NCI-H2196 treated with DMSO at 0.1 percent for 48 hours (cell line): ENCODE measurements around the gene PCED1B.

ENCODE experiments used
- DNase-seq: peaks from one replicate; lab custom pipeline; 2025; ENCODE audit not compliant: unreplicated experiment; lab: John Stamatoyannopoulos, UW

The PCED1B gene

GRCh38 chr12:47067176-47067575, 12.2 kb upstream of the PCED1B start:
- no peak for DNase-seq

- no peak for DNase-seq
Observed at GRCh38 chr12:47067771-47068431, 11.5 kb upstream of the PCED1B start.

- no peak for DNase-seq
Observed at GRCh38 chr12:47068539-47068938, 10.9 kb upstream of the PCED1B start.

GRCh38 chr12:47070310-47070709, 9.1 kb upstream of the PCED1B start:
- DNase-seq, result no peak

- DNase-seq, result no peak
Observed at GRCh38 chr12:47071241-47071852, 8.1 kb upstream of the PCED1B start.

GRCh38 chr12:47073951-47074350, 5.5 kb upstream of the PCED1B start:
- no peak for DNase-seq

- DNase-seq, result no peak
Observed at GRCh38 chr12:47074757-47075156, 4.7 kb upstream of the PCED1B start.

- no peak for DNase-seq
Observed at GRCh38 chr12:47075192-47076084, 4.0 kb upstream of the PCED1B start.

GRCh38 chr12:47077206-47078085, 2.0 kb upstream of the PCED1B start:
- DNase-seq, result no peak

GRCh38 chr12:47078086-47078395, 1.4 kb upstream of the PCED1B start:
- DNase-seq, result no peak

- no peak for DNase-seq
Observed at GRCh38 chr12:47078733-47079467, 521 bp upstream of the PCED1B start.

- DNase-seq, result no peak
Observed at GRCh38 chr12:47079981-47080724, 732 bp downstream of the PCED1B start.

- peak; percentile 22 for DNase-seq
Observed at GRCh38 chr12:47080725-47081502, 1.5 kb downstream of the PCED1B start.

- no peak for DNase-seq
Observed at GRCh38 chr12:47082283-47082682, 2.9 kb downstream of the PCED1B start.

- DNase-seq, result no peak
Observed at GRCh38 chr12:47082796-47083621, 3.6 kb downstream of the PCED1B start.

GRCh38 chr12:47084172-47084571, 4.8 kb downstream of the PCED1B start:
- DNase-seq, result no peak

- no peak for DNase-seq
Observed at GRCh38 chr12:47085815-47086252, 6.4 kb downstream of the PCED1B start.

GRCh38 chr12:47087088-47087688, 7.8 kb downstream of the PCED1B start:
- no peak for DNase-seq
